C4-2B (cell line): Measurements from ENCODE around the gene HNRNPH1.

Experiments
- CTCF ChIP-seq: fragments of 450-650 bp; conservative IDR thresholded peaks from 2 replicates; pipeline ENCODE4 v1.5.1; 2017; ENCODE audit warnings: mild to moderate bottlenecking
- ZFX ChIP-seq: fragments of 450-650 bp; IDR thresholded peaks from 2 replicates; pipeline ENCODE4 v1.6.1; 2017

DNA sequence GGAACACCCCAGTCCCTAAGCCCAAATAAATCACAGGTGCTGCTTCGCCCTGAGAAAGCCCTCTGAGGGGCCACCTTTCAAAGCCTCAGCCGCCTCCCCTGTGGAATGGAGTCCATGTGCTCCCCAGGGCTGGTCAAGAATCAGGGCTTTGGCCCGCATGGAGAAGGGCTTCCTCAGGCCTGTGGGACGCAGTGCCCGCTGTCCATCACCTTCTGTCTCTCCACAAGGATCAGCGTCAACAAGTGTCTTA lies 16.6 kb downstream of the HNRNPH1 start:
- TF ChIP-seq CTCF: no peak
- no peak for TF ChIP-seq ZFX
